Hematopoietic multipotent progenitor cell treated with erythropoietin and hydrocortisone succinate and interleukin-3 and kit ligand, for 15 days (in vitro differentiated cells): ENCODE data around the gene RTN4IP1.
"Not testable (repeated sequence)": the region's sequence is repeated elsewhere in the genome, so short reads cannot be mapped to it uniquely, and the experiment has no call there.

Source experiments
- DNase-seq: peaks from one replicate; pipeline ENCODE4 v3.0.0-alpha.2; 2015; ENCODE audit warnings: low spot score

Gene RTN4IP1

GRCh38 chr6:106627760-106628159, 1.5 kb downstream of the RTN4IP1 start:
- not testable (repeated sequence) for DNase-seq

GRCh38 chr6:106626485-106626884, 2.8 kb downstream of the RTN4IP1 start:
- DNase-seq = no peak

GRCh38 chr6:106623039-106623438, 6.3 kb downstream of the RTN4IP1 start:
- DNase-seq = no peak

GRCh38 chr6:106622412-106622811, 6.9 kb downstream of the RTN4IP1 start:
- DNase-seq = no peak

GRCh38 chr6:106620931-106621672, 8.2 kb downstream of the RTN4IP1 start:
- no peak for DNase-seq

- DNase-seq = no peak
Measured at GRCh38 chr6:106619223-106619622, 10.1 kb downstream of the RTN4IP1 start.

GRCh38 chr6:106618324-106618723, 11.0 kb downstream of the RTN4IP1 start:
- no peak for DNase-seq

GRCh38 chr6:106617857-106618256, 11.4 kb downstream of the RTN4IP1 start:
- no peak for DNase-seq

GRCh38 chr6:106617302-106617701, 12.0 kb downstream of the RTN4IP1 start:
- no peak for DNase-seq

GRCh38 chr6:106614592-106615257, 14.6 kb downstream of the RTN4IP1 start:
- DNase-seq = no peak

- DNase-seq = no peak
Measured at GRCh38 chr6:106614166-106614565, 15.1 kb downstream of the RTN4IP1 start.

- DNase-seq = no peak
Measured at GRCh38 chr6:106613590-106613989, 15.7 kb downstream of the RTN4IP1 start.

GRCh38 chr6:106612671-106613416, 16.5 kb downstream of the RTN4IP1 start:
- DNase-seq = no peak

- DNase-seq = no peak
Measured at GRCh38 chr6:106611030-106611429, 18.3 kb downstream of the RTN4IP1 start.

GRCh38 chr6:106609699-106610098, 19.6 kb downstream of the RTN4IP1 start:
- DNase-seq = no peak

- peak; percentile 62 for DNase-seq
Measured at GRCh38 chr6:106608080-106608668, 21.1 kb downstream of the RTN4IP1 start.

- no peak for DNase-seq
Measured at GRCh38 chr6:106600329-106600728, 29.0 kb downstream of the RTN4IP1 start.

- no peak for DNase-seq
Measured at GRCh38 chr6:106599440-106599839, 29.9 kb downstream of the RTN4IP1 start.

GRCh38 chr6:106591111-106591825, 38.0 kb downstream of the RTN4IP1 start:
- no peak for DNase-seq

- DNase-seq = not testable (repeated sequence)
Measured at GRCh38 chr6:106588937-106589336, 40.4 kb downstream of the RTN4IP1 start.

GRCh38 chr6:106586815-106587415, 42.4 kb downstream of the RTN4IP1 start:
- DNase-seq = no peak
